Neural progenitor cell (in vitro differentiated cells): ENCODE results near the gene PRR33.

ENCODE experiments used
- EZH2 ChIP-seq: fragments of 200-600 bp; sonication (generic); IDR thresholded peaks from 2 replicates; pipeline ENCODE4 v1.6.1; 2017; ENCODE audit warnings: antibody characterized with exemption, mild to moderate bottlenecking, moderate library complexity
- EZH2phosphoT487 ChIP-seq: fragments of 200-600 bp; sonication (generic); IDR thresholded peaks from 2 replicates; pipeline ENCODE4 v1.6.1; 2017; ENCODE audit warnings: antibody characterized with exemption
- TF ChIP-seq, protein P1 (sequence below): fragments of 200-600 bp; sonication (generic); IDR thresholded peaks from 2 replicates; pipeline ENCODE4 v1.5.1; 2017; ENCODE audit warnings: antibody characterized with exemption, mild to moderate bottlenecking

GRCh38 chr11:1867381-1867780 is 24.3 kb downstream of the PRR33 start:
- TF ChIP-seq, protein P1, sequence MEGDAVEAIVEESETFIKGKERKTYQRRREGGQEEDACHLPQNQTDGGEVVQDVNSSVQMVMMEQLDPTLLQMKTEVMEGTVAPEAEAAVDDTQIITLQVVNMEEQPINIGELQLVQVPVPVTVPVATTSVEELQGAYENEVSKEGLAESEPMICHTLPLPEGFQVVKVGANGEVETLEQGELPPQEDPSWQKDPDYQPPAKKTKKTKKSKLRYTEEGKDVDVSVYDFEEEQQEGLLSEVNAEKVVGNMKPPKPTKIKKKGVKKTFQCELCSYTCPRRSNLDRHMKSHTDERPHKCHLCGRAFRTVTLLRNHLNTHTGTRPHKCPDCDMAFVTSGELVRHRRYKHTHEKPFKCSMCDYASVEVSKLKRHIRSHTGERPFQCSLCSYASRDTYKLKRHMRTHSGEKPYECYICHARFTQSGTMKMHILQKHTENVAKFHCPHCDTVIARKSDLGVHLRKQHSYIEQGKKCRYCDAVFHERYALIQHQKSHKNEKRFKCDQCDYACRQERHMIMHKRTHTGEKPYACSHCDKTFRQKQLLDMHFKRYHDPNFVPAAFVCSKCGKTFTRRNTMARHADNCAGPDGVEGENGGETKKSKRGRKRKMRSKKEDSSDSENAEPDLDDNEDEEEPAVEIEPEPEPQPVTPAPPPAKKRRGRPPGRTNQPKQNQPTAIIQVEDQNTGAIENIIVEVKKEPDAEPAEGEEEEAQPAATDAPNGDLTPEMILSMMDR: no peak
- TF ChIP-seq EZH2: no peak
- no peak for TF ChIP-seq EZH2phosphoT487
